Tibial nerve (tissue), 4 donors: ENCODE measurements around the gene TAF6. TPM values are rescaled to one million over a fixed set of nuclear protein-coding genes. Genes with fewer than 3 reads are reported as not detected.

Experiments
- DNase-seq, 2 donors: peaks; one replicate each; pipeline ENCODE4 v3.0.0-alpha.2; 2019; ENCODE audit warnings: low spot score in 2 of 2
- H3K27ac ChIP-seq, 4 donors: fragments of 200-600 bp; sonication (generic) in 3 of 4; one replicate each; pipeline ENCODE4 v1.5.1; 2017 to 2019; ENCODE audit warnings: mild to moderate bottlenecking in 1 of 4
- H3K27me3 ChIP-seq, 2 donors: fragments of 200-600 bp; sonication (generic) in 1 of 2; one replicate each; pipeline versions ENCODE4 v1.5.1 to v1.6.0; 2017 to 2019
- H3K36me3 ChIP-seq, 3 donors: fragments of 200-600 bp; sonication (generic); one replicate each; pipeline ENCODE4 v1.5.1; 2018 to 2019
- H3K4me1 ChIP-seq, 4 donors: fragments of 200-600 bp; sonication (generic) in 3 of 4; one replicate each; pipeline ENCODE4 v1.5.1; 2017 to 2019
- H3K4me3 ChIP-seq, 4 donors: fragments of 200-600 bp; sonication (generic) in 3 of 4; one replicate each; pipeline ENCODE4 v1.5.1; 2017 to 2019; ENCODE audit warnings: mild to moderate bottlenecking in 1 of 4, moderate library complexity in 1 of 4
- H3K9me3 ChIP-seq, 4 donors: fragments of 200-600 bp; sonication (generic) in 3 of 4; one replicate each; pipeline ENCODE4 v1.5.1; 2017 to 2019
- CTCF ChIP-seq, 5 experiments: fragments of 200-600 bp in 3 of 5; fragments of 450-650 bp in 2 of 5; sonication (generic) in 3 of 5; IDR thresholded peaks; one replicate each; pipeline ENCODE4 v1.5.1; 2016 to 2019; ENCODE audit warnings: antibody characterized with exemption in 5 of 5, mild to moderate bottlenecking in 3 of 5, moderate library complexity in 2 of 5
- EP300 ChIP-seq, 2 donors: sonication (generic); formaldehyde crosslinking; IDR thresholded peaks; one replicate each; pipeline ENCODE4 v1.6.1; 2017; ENCODE audit warnings: antibody characterized with exemption in 2 of 2, mild to moderate bottlenecking in 1 of 2
- POLR2A ChIP-seq, 2 donors: fragments of 450-650 bp; IDR thresholded peaks; one replicate each; pipeline ENCODE4 v1.6.1; 2017; ENCODE audit warnings: antibody characterized with exemption in 2 of 2, mild to moderate bottlenecking in 2 of 2, moderate library complexity in 2 of 2
- WGBS, 2 donors: methylation state at CpG; one replicate each; pipeline ENCODE4 v1.1.5; 2018; 5-methylcytosine and 5-hydroxymethylcytosine counted together
- total RNA-seq, 4 donors: library from RNA; depleted of rRNA; stranded (reverse); fragments of >200 nt; gene quantifications; one replicate each; pipeline ENCODE4 v1.1.0, GENCODE V29; 2016

TAF6 gene
- total RNA-seq, 4 donors from 2014 or later, result 46.1 to 56.9 (median 54.2) TPM

GRCh38 chr7:100154651-100155491, 35.7 kb upstream of the TAF6 start:
- WGBS, 2 donors, result 66 to 68% methylated on average over 24 to 28 of the region's 30 CpGs
- Histone ChIP-seq H3K4me1 (peaks cover 0 to 70% (median 19%) of the 10 kb centered on the region in 4 donors), H3K4me3 (no peak overlapping the region)

GRCh38 chr7:100153708-100154535, 34.8 kb upstream of the TAF6 start:
- no peak for DNase-seq
- no peak overlapping the region for H3K4me3 ChIP-seq
- H3K27ac ChIP-seq, result peak overlapping the region in 2 of 4 donors; percentile 21 to 49
- TF ChIP-seq EP300 (IDR thresholded peaks at IDR 0.05) (no peak), CTCF (IDR thresholded peaks at IDR 0.05) (no peak), POLR2A (IDR thresholded peaks at IDR 0.05) (no peak)
- H3K36me3 ChIP-seq, result peaks cover 0 to 59% (median 0%) of the 10 kb centered on the region in 3 donors
- no peaks in the 10 kb centered on the region for H3K9me3 ChIP-seq
- 74 to 80% methylated on average over 16 of the region's 16 CpGs for WGBS, 2 donors
- H3K4me1 ChIP-seq, result peaks cover 0 to 74% (median 23%) of the 10 kb centered on the region in 4 donors
- no peaks in the 10 kb centered on the region for H3K27me3 ChIP-seq

More at GRCh38 chr7:100154651-100155491, 35.7 kb upstream of the TAF6 start:
- peak overlapping the region in 1 of 4 donors; percentile 49 for H3K27ac ChIP-seq
- H3K36me3 ChIP-seq, result peaks cover 0 to 59% (median 0%) of the 10 kb centered on the region in 3 donors
- H3K9me3 ChIP-seq, result no peaks in the 10 kb centered on the region
- DNase-seq, result no peak
- H3K27me3 ChIP-seq, result no peaks in the 10 kb centered on the region
- TF ChIP-seq POLR2A (IDR thresholded peaks at IDR 0.05) (no peak), CTCF (IDR thresholded peaks at IDR 0.05) (no peak), EP300 (IDR thresholded peaks at IDR 0.05) (no peak)

- Histone ChIP-seq H3K36me3 (peaks cover 0 to 59% (median 0%) of the 10 kb centered on the region in 3 donors), H3K4me1 (peaks cover 0 to 72% (median 21%) of the 10 kb centered on the region in 4 donors), H3K27me3 (no peaks in the 10 kb centered on the region), H3K4me3 (no peak overlapping the region), H3K27ac (peak overlapping the region in 1 of 4 donors; percentile 35), H3K9me3 (no peaks in the 10 kb centered on the region)
- TF ChIP-seq EP300 (IDR thresholded peaks at IDR 0.05), result no peak
- no peak for TF ChIP-seq CTCF (IDR thresholded peaks at IDR 0.05)
- no peak for TF ChIP-seq POLR2A (IDR thresholded peaks at IDR 0.05)
- 82 to 89% methylated on average over 18 of the region's 18 CpGs for WGBS, 2 donors
- no peak for DNase-seq
These were observed 33.9 kb upstream of the TAF6 start for GRCh38 chr7:100152937-100153666.

- H3K27me3 ChIP-seq, result no peaks in the 10 kb centered on the region
- no peak for DNase-seq
- TF ChIP-seq POLR2A (IDR thresholded peaks at IDR 0.05), result no peak
- TF ChIP-seq CTCF (IDR thresholded peaks at IDR 0.05), result no peak
- TF ChIP-seq EP300 (IDR thresholded peaks at IDR 0.05), result no peak
- H3K27ac ChIP-seq, result peak overlapping the region in 1 of 4 donors; percentile 35
- peaks cover 0 to 67% (median 14%) of the 10 kb centered on the region in 4 donors for H3K4me1 ChIP-seq
- peaks cover 0 to 59% (median 0%) of the 10 kb centered on the region in 3 donors for H3K36me3 ChIP-seq
- H3K4me3 ChIP-seq, result no peak overlapping the region
- no peaks in the 10 kb centered on the region for H3K9me3 ChIP-seq
These were observed 33.2 kb upstream of the TAF6 start for GRCh38 chr7:100152404-100152803.
